ENCODE results near the gene DBI. TPM values are rescaled to one million over a fixed set of nuclear protein-coding genes. Genes with fewer than 3 reads are reported as not detected.
"Not testable (repeated sequence)": the region's sequence is repeated elsewhere in the genome, so short reads cannot be mapped to it uniquely, and the experiment has no call there.

Gene DBI
- total RNA-seq, 1 experiment from 2014 or later = 70.9 TPM

GRCh38 chr2:119389615-119390306 lies 23.0 kb downstream of the DBI start:
- H2AFZ ChIP-seq (ENCODE audit: low read length) = no peak overlapping the region
- H3K27ac ChIP-seq (ENCODE audit: low read length) = no peak overlapping the region
- H3K4me2 ChIP-seq (ENCODE audit: low read depth, low read length, poor library complexity, severe bottlenecking) = no peak overlapping the region
- H3K4me3 ChIP-seq (ENCODE audit: low read length) = no peak overlapping the region
- 0 out of 2 replicates have a peak, but pooled peaks cover 3% of the 10 kb centered on the region for H3K4me1 ChIP-seq (ENCODE audit: low read length)
- no peaks in the 10 kb centered on the region for H3K27me3 ChIP-seq (ENCODE audit: low read length)
- H3K9me3 ChIP-seq (ENCODE audit: low read length) = no peaks in the 10 kb centered on the region
- no peaks in the 10 kb centered on the region for H3K9me2 ChIP-seq (replicated peaks; ENCODE audit: insufficient read depth, low read length)
- DNase-seq = no peak
- no peak overlapping the region for H3K9ac ChIP-seq (ENCODE audit: low read length)
- H3K79me2 ChIP-seq (ENCODE audit: low read length) = no peaks in the 10 kb centered on the region
- H4K20me1 ChIP-seq (ENCODE audit: insufficient read depth, low read depth, low read length) = no peaks in the 10 kb centered on the region
- no peaks in the 10 kb centered on the region for H3K36me3 ChIP-seq (ENCODE audit: insufficient read depth, low read length)

GRCh38 chr2:119393971-119394748 lies 27.4 kb downstream of the DBI start:
- H3K27me3 ChIP-seq (ENCODE audit: low read length) = no peaks in the 10 kb centered on the region
- no peak overlapping the region for H2AFZ ChIP-seq (ENCODE audit: low read length)
- no peaks in the 10 kb centered on the region for H3K79me2 ChIP-seq (ENCODE audit: low read length)
- H3K4me3 ChIP-seq (ENCODE audit: low read length) = no peak overlapping the region
- no peaks in the 10 kb centered on the region for H3K9me3 ChIP-seq (ENCODE audit: low read length)
- no peak overlapping the region for H3K4me2 ChIP-seq (ENCODE audit: low read depth, low read length, poor library complexity, severe bottlenecking)
- no peaks in the 10 kb centered on the region for H4K20me1 ChIP-seq (ENCODE audit: insufficient read depth, low read depth, low read length)
- H3K9ac ChIP-seq (ENCODE audit: low read length) = no peak overlapping the region
- H3K4me1 ChIP-seq (ENCODE audit: low read length) = no peaks in the 10 kb centered on the region
- H3K9me2 ChIP-seq (replicated peaks; ENCODE audit: insufficient read depth, low read length) = no peaks in the 10 kb centered on the region
- no peaks in the 10 kb centered on the region for H3K36me3 ChIP-seq (ENCODE audit: insufficient read depth, low read length)
- no peak for DNase-seq
- no peak overlapping the region for H3K27ac ChIP-seq (ENCODE audit: low read length)

- no peak overlapping the region for H2AFZ ChIP-seq (ENCODE audit: low read length)
- no peak overlapping the region for H3K4me3 ChIP-seq (ENCODE audit: low read length)
- H3K4me2 ChIP-seq (ENCODE audit: low read depth, low read length, poor library complexity, severe bottlenecking) = no peak overlapping the region
- no peak overlapping the region for H3K27ac ChIP-seq (ENCODE audit: low read length)
- H3K36me3 ChIP-seq (ENCODE audit: insufficient read depth, low read length) = no peaks in the 10 kb centered on the region
- no peaks in the 10 kb centered on the region for H3K27me3 ChIP-seq (ENCODE audit: low read length)
- DNase-seq = no peak
- no peaks in the 10 kb centered on the region for H3K9me3 ChIP-seq (ENCODE audit: low read length)
- H4K20me1 ChIP-seq (ENCODE audit: insufficient read depth, low read depth, low read length) = no peaks in the 10 kb centered on the region
- H3K9me2 ChIP-seq (replicated peaks; ENCODE audit: insufficient read depth, low read length) = no peaks in the 10 kb centered on the region
- H3K9ac ChIP-seq (ENCODE audit: low read length) = no peak overlapping the region
- no peaks in the 10 kb centered on the region for H3K4me1 ChIP-seq (ENCODE audit: low read length)
- no peaks in the 10 kb centered on the region for H3K79me2 ChIP-seq (ENCODE audit: low read length)
Observed at GRCh38 chr2:119397196-119397595, 30.4 kb downstream of the DBI start.

GRCh38 chr2:119402106-119402505 lies 35.3 kb downstream of the DBI start:
- Histone ChIP-seq H3K27me3 (ENCODE audit: low read length) (no peaks in the 10 kb centered on the region), H3K36me3 (ENCODE audit: insufficient read depth, low read length) (no peaks in the 10 kb centered on the region), H3K27ac (ENCODE audit: low read length) (no peak overlapping the region), H3K79me2 (ENCODE audit: low read length) (no peaks in the 10 kb centered on the region), H3K9me2 (replicated peaks; ENCODE audit: insufficient read depth, low read length) (no peaks in the 10 kb centered on the region), H3K9ac (ENCODE audit: low read length) (no peak overlapping the region), H3K4me3 (ENCODE audit: low read length) (no peak overlapping the region), H3K4me1 (ENCODE audit: low read length) (no peaks in the 10 kb centered on the region), H4K20me1 (ENCODE audit: insufficient read depth, low read depth, low read length) (no peaks in the 10 kb centered on the region), H3K9me3 (ENCODE audit: low read length) (no peaks in the 10 kb centered on the region), H3K4me2 (ENCODE audit: low read depth, low read length, poor library complexity, severe bottlenecking) (no peak overlapping the region), H2AFZ (ENCODE audit: low read length) (no peak overlapping the region)
- DNase-seq = no peak

GRCh38 chr2:119402645-119403560 lies 36.1 kb downstream of the DBI start:
- Histone ChIP-seq H2AFZ (ENCODE audit: low read length) (no peak overlapping the region), H3K4me2 (ENCODE audit: low read depth, low read length, poor library complexity, severe bottlenecking) (no peak overlapping the region)

GRCh38 chr2:119403618-119404017 lies 36.8 kb downstream of the DBI start:
- H3K36me3 ChIP-seq (ENCODE audit: insufficient read depth, low read length); H3K9ac ChIP-seq (ENCODE audit: low read length); H3K9me2 ChIP-seq (replicated peaks; ENCODE audit: insufficient read depth, low read length); H4K20me1 ChIP-seq (ENCODE audit: insufficient read depth, low read depth, low read length); H3K27ac ChIP-seq (ENCODE audit: low read length); H3K27me3 ChIP-seq (ENCODE audit: low read length); DNase-seq; H3K9me3 ChIP-seq (ENCODE audit: low read length); H3K4me3 ChIP-seq (ENCODE audit: low read length); H3K4me1 ChIP-seq (ENCODE audit: low read length); H3K4me2 ChIP-seq (ENCODE audit: low read depth, low read length, poor library complexity, severe bottlenecking); H3K79me2 ChIP-seq (ENCODE audit: low read length); H2AFZ ChIP-seq (ENCODE audit: low read length): not testable (repeated sequence)

More at GRCh38 chr2:119402645-119403560, 36.1 kb downstream of the DBI start:
- no peaks in the 10 kb centered on the region for H3K36me3 ChIP-seq (ENCODE audit: insufficient read depth, low read length)
- no peaks in the 10 kb centered on the region for H4K20me1 ChIP-seq (ENCODE audit: insufficient read depth, low read depth, low read length)
- H3K4me1 ChIP-seq (ENCODE audit: low read length) = no peaks in the 10 kb centered on the region
- DNase-seq = no peak
- H3K9me2 ChIP-seq (replicated peaks; ENCODE audit: insufficient read depth, low read length) = no peaks in the 10 kb centered on the region
- H3K4me3 ChIP-seq (ENCODE audit: low read length) = no peak overlapping the region
- no peak overlapping the region for H3K9ac ChIP-seq (ENCODE audit: low read length)
- H3K79me2 ChIP-seq (ENCODE audit: low read length) = no peaks in the 10 kb centered on the region
- H3K27me3 ChIP-seq (ENCODE audit: low read length) = no peaks in the 10 kb centered on the region
- H3K27ac ChIP-seq (ENCODE audit: low read length) = no peak overlapping the region
- H3K9me3 ChIP-seq (ENCODE audit: low read length) = no peaks in the 10 kb centered on the region

- H3K9me2 ChIP-seq (replicated peaks; ENCODE audit: insufficient read depth, low read length) = no peaks in the 10 kb centered on the region
- H3K4me3 ChIP-seq (ENCODE audit: low read length) = no peak overlapping the region
Observed at GRCh38 chr2:119405151-119405550, 38.4 kb downstream of the DBI start.

More at GRCh38 chr2:119405151-119405550, 38.4 kb downstream of the DBI start:
- Histone ChIP-seq H3K27me3 (ENCODE audit: low read length) (no peaks in the 10 kb centered on the region), H3K9me3 (ENCODE audit: low read length) (no peaks in the 10 kb centered on the region), H3K36me3 (ENCODE audit: insufficient read depth, low read length) (no peaks in the 10 kb centered on the region), H3K79me2 (ENCODE audit: low read length) (no peaks in the 10 kb centered on the region), H3K9ac (ENCODE audit: low read length) (no peak overlapping the region), H4K20me1 (ENCODE audit: insufficient read depth, low read depth, low read length) (no peaks in the 10 kb centered on the region), H3K27ac (ENCODE audit: low read length) (no peak overlapping the region), H3K4me1 (ENCODE audit: low read length) (peaks cover 10% of the 10 kb centered on the region), H3K4me2 (ENCODE audit: low read depth, low read length, poor library complexity, severe bottlenecking) (no peak overlapping the region), H2AFZ (ENCODE audit: low read length) (no peak overlapping the region)
- no peak for DNase-seq

Measured in Karpas-422 (cell line).